K562 (cell line): ENCODE measurements around the gene SCUBE2. TPM values are rescaled to one million over a fixed set of nuclear protein-coding genes. Genes with fewer than 3 reads are reported as not detected.

Source experiments
- ATAC-seq: fragments of 200-7000 bp; cut with Tn5 transposase; 3 replicates; pipeline ENCODE4 v1.9.1; 2020; ENCODE audit warnings: moderate library complexity
- BruUV-seq: library from RNA; stranded (reverse); fragments of 400-500 nt; replicated peaks from 2 replicates; lab custom pipeline; 2021; lab: Mats Ljungman, UMichigan
- CTCF ChIA-PET: fragments of 300-600 bp; formaldehyde crosslinking; extraction: SDS; loops from one replicate; lab custom pipeline; 2021; ENCODE audit warnings: low intra/inter-chr PET ratio; lab: Yijun Ruan, JAX
- POLR2A ChIA-PET: fragments of 300-600, 350-650 bp; sonication (Branson Sonifier 250); formaldehyde crosslinking; extraction: SDS; loops from one replicate; lab custom pipeline; 2021; ENCODE audit warnings: antibody characterized with exemption, inconsistent platforms; lab: Yijun Ruan, JAX
- DNase-seq, 4 experiments: peaks; one replicate each; pipeline versions ENCODE4 v3.0.0 to v3.0.0-alpha.2; 2011 to 2018; ENCODE audit warnings: low spot score in 3 of 4, mixed read lengths in 3 of 4; ENCODE audit errors: extremely low read depth in 1 of 4
- FAIRE-seq: peaks from 2 replicates; lab custom pipeline; 2011; peaks lifted over from hg19 to GRCh38; lab: Jason Lieb, UNC
- H2AFZ ChIP-seq: 2 replicates; pipeline ENCODE4 v1.6.0; 2011; ENCODE audit warnings: low read depth, low read length, control low read depth, inconsistent platforms
- H3K27ac ChIP-seq: fragments of 200-600 bp; 3 replicates; pipeline ENCODE4 v1.8.0; 2011; ENCODE audit warnings: low read depth, mild to moderate bottlenecking, control low read depth, inconsistent platforms, low read length, moderate library complexity, mixed read lengths; ENCODE audit errors: extremely low read depth
- H3K27me3 ChIP-seq, 2 experiments: fragments of 300-600 bp in 1 of 2; 2 replicates in 1 of 2; 3 replicates in 1 of 2; pipeline versions ENCODE4 v1.6.0 to v1.8.0; 2011; ENCODE audit warnings: inconsistent platforms in 2 of 2, low read length in 2 of 2, mild to moderate bottlenecking in 1 of 2, mixed read lengths in 1 of 2, moderate library complexity in 1 of 2; ENCODE audit not compliant: control insufficient read depth in 2 of 2, insufficient read depth in 2 of 2
- H3K36me3 ChIP-seq: fragments of 300-600 bp; 3 replicates; pipeline ENCODE4 v1.8.0; 2011; ENCODE audit warnings: mild to moderate bottlenecking, low read length, inconsistent platforms; ENCODE audit not compliant: control insufficient read depth, insufficient read depth
- H3K4me1 ChIP-seq, 2 experiments: fragments of 200-600 bp in 1 of 2; replicated peaks in 1 of 2; 2 replicates in 1 of 2; 3 replicates in 1 of 2; pipeline versions ENCODE4 v1.5.1 to v1.8.0; 2011; ENCODE audit warnings: inconsistent platforms in 2 of 2, low read length in 2 of 2, mild to moderate bottlenecking in 1 of 2, mixed read lengths in 1 of 2, moderate library complexity in 1 of 2; ENCODE audit not compliant: control insufficient read depth in 2 of 2, insufficient read depth in 2 of 2
- H3K4me2 ChIP-seq: 2 replicates; pipeline ENCODE4 v1.6.1; 2011; ENCODE audit warnings: low read length, control low read depth, inconsistent platforms, mixed read lengths; ENCODE audit not compliant: insufficient read depth
- H3K4me3 ChIP-seq: fragments of 200-600 bp; sonication (generic), shearing (Covaris generic); 2 replicates; pipeline ENCODE4 v1.5.1; 2016; ENCODE audit warnings: control low read depth, inconsistent platforms
- H3K79me2 ChIP-seq: fragments of 200-600 bp; 3 replicates; pipeline ENCODE4 v1.8.0; 2011; ENCODE audit warnings: low read length, inconsistent platforms; ENCODE audit not compliant: control insufficient read depth, insufficient read depth
- H3K9ac ChIP-seq, 2 experiments: 2 replicates each; pipeline versions ENCODE4 v1.6.0 to v1.6.1; 2011; ENCODE audit warnings: low read depth in 2 of 2, low read length in 2 of 2, control low read depth in 1 of 2, inconsistent platforms in 1 of 2, mild to moderate bottlenecking in 1 of 2, mixed read lengths in 1 of 2; ENCODE audit not compliant: insufficient read depth in 1 of 2
- H3K9me1 ChIP-seq: one replicate; pipeline ENCODE4 v1.6.0; 2011; ENCODE audit warnings: inconsistent platforms, mild to moderate bottlenecking, low read length, moderate library complexity; ENCODE audit not compliant: control insufficient read depth, insufficient read depth
- H3K9me3 ChIP-seq: replicated peaks from 2 replicates; pipeline ENCODE4 v1.5.1; 2011; ENCODE audit warnings: low read depth, low read length, inconsistent platforms; ENCODE audit not compliant: control insufficient read depth, insufficient read depth
- H4K20me1 ChIP-seq: replicated peaks from 2 replicates; pipeline ENCODE4 v1.6.1; 2011; ENCODE audit warnings: low read length, inconsistent platforms, mixed read lengths; ENCODE audit not compliant: control insufficient read depth, insufficient read depth
- EP300 ChIP-seq: IDR thresholded peaks from 2 replicates; pipeline ENCODE4 v1.6.1; 2012; ENCODE audit warnings: low read length, improper control_type of control experiment
- HNRNPH1 ChIP-seq: fragments of 200-400 bp; formaldehyde crosslinking; optimal IDR thresholded peaks from 2 replicates; pipeline ENCODE3; 2017; ENCODE audit warnings: low read depth, mild to moderate bottlenecking, low read length, moderate library complexity
- MYBL2 ChIP-seq, 2 experiments: fragments of 450-650 bp in 1 of 2; sonication (generic) in 1 of 2; formaldehyde crosslinking in 1 of 2; IDR thresholded peaks; 2 replicates each; pipeline versions ENCODE4 v1.6.1 to v1.8.1; 2017 to 2022; ENCODE audit warnings: borderline replicate concordance in 1 of 2, inconsistent platforms in 1 of 2, low read depth in 1 of 2, mild to moderate bottlenecking in 1 of 2, missing genetic modification reagents in 1 of 2, moderate library complexity in 1 of 2
- NEUROD1 ChIP-seq: fragments of 150-350 bp; IDR thresholded peaks from 2 replicates; pipeline ENCODE4 v1.6.1; 2014; ENCODE audit warnings: borderline replicate concordance, low read length, low read depth; ENCODE audit not compliant: partially characterized antibody
- PCBP1 ChIP-seq: fragments of 200-400 bp; formaldehyde crosslinking; IDR thresholded peaks from 2 replicates; pipeline ENCODE4 v1.6.1; 2018; ENCODE audit warnings: mild to moderate bottlenecking, low read depth, low read length; ENCODE audit not compliant: poor library complexity, severe bottlenecking
- SAP30 ChIP-seq: fragments of 200-600 bp; sonication (generic); IDR thresholded peaks from 2 replicates; pipeline ENCODE4 v1.6.1; 2012; ENCODE audit warnings: borderline replicate concordance, low read depth, mild to moderate bottlenecking, moderate library complexity, low read length, control low read depth, inconsistent platforms; ENCODE audit not compliant: insufficient read depth, poor library complexity, severe bottlenecking
- U2AF2 ChIP-seq: fragments of 200-400 bp; formaldehyde crosslinking; optimal IDR thresholded peaks from 2 replicates; pipeline ENCODE3; 2017; ENCODE audit warnings: low read depth, mild to moderate bottlenecking, low read length
- ZFP36 ChIP-seq: fragments of 150-350 bp; IDR thresholded peaks from 2 replicates; pipeline ENCODE4 v1.6.1; 2018; ENCODE audit warnings: low read length, low read depth; ENCODE audit not compliant: partially characterized antibody
- ZNF140 ChIP-seq: fragments of 250-450 bp; sonication (Bioruptor Pico); IDR thresholded peaks from 2 replicates; pipeline ENCODE4 v1.8.0; 2021; ENCODE audit warnings: moderate library complexity, mild to moderate bottlenecking, inconsistent platforms
- ZNF24 ChIP-seq: fragments of 450-650 bp; IDR thresholded peaks from 2 replicates; pipeline ENCODE4 v1.6.1; 2016
- ZNF316 ChIP-seq: fragments of 450-650 bp; IDR thresholded peaks from 2 replicates; pipeline ENCODE4 v1.6.1; 2016
- WGBS: fragments of 100-300 bp; shearing (Covaris generic); methylation state at CpG from one replicate; pipeline ENCODE4 v1.1.6; 2016; ENCODE audit warnings: low coverage, mixed read lengths; ENCODE audit not compliant: insufficient coverage; ENCODE audit errors: missing lambda C conversion rate; 5-methylcytosine and 5-hydroxymethylcytosine counted together
- in situ Hi-C: fragments of 300-500 bp; cut with MboI; formaldehyde crosslinking; loops from 4 replicates; pipeline ENCODE4 v1.15.0; 2018; ENCODE audit warnings: inconsistent platforms, mixed read lengths
- intact Hi-C: fragments of 100-400 bp; cut with micrococcal nuclease; formaldehyde crosslinking; loops from 2 replicates; pipeline ENCODE4 v1.14.2; 2022
- polyA plus RNA-seq, 8 experiments: library from polyadenylated mRNA; depleted of rRNA in 4 of 8; stranded (reverse) in 5 of 8; unstranded in 3 of 8; fragments of >200 nt; fragmentation: Nextera tagmentation in 2 of 8; fragmentation: Illumina TruSeq in 1 of 8; extraction: Ambion mirVana in 2 of 8; extraction: Trizol in 1 of 8; gene quantifications; 2 replicates each; pipeline versions ENCODE4 v1.2.1 to v1.2.3, GENCODE V29; 2011 to 2014; ENCODE audit warnings: inconsistent platforms in 1 of 8, missing spikeins in 1 of 8
- total RNA-seq, 7 experiments: library from RNA; depleted of rRNA in 6 of 7; stranded (reverse); fragments of >200 nt in 6 of 7; fragmentation: Illumina TruSeq in 2 of 7; extraction: Trizol in 2 of 7; gene quantifications; 2 replicates each; pipeline versions ENCODE4 v1.2.1 to v1.2.3, GENCODE V29; 2011 to 2021; ENCODE audit warnings: low replicate concordance in 1 of 7
- TF ChIP-seq, protein P1 (sequence below): fragments of 450-650 bp; IDR thresholded peaks from 2 replicates; pipeline ENCODE4 v1.6.1; 2017; ENCODE audit warnings: mild to moderate bottlenecking, moderate library complexity
- TF ChIP-seq, protein P2 (sequence below): fragments of 250-450 bp; sonication (Bioruptor Pico); IDR thresholded peaks from 2 replicates; pipeline ENCODE4 v1.8.0; 2022; ENCODE audit warnings: moderate library complexity, mild to moderate bottlenecking, inconsistent platforms
- TF ChIP-seq, protein P3 (sequence below): fragments of 450-650 bp; IDR thresholded peaks from 2 replicates; pipeline ENCODE4 v1.6.1; 2016; ENCODE audit warnings: missing biosample characterization, missing genetic modification characterization
- TF ChIP-seq, protein P4 (sequence below): IDR thresholded peaks from 2 replicates; pipeline ENCODE4 v1.6.1; 2012; ENCODE audit warnings: low read depth, low read length, improper control_type of control experiment, borderline replicate concordance

SCUBE2 gene
- total and polyA plus RNA-seq, 9 of the 15 experiments (the other 6 are each of a cell fraction or from before 2014, with no cell fraction given): 0.06 to 0.40 (median 0.07) TPM; not detected in 6

DNA sequence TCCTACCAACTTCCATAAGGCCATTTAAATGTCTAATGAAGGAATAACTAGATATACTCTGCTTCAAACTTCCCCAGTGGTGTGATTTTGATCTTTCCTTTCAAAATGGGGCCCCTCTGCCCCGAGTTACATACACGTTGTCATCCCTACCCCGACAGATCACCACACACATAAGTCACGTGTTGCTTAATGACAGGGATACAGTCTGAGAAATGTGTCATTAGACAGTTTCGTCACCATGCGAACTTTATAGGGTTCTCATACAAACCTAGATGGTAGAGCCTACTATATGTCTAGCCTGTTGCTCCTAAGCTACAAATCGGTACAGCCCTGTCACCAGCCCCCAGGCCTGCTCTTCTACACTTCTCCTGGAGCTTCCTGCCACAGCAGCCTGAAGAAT, 49.8 kb upstream of the SCUBE2 start:
- in situ Hi-C loops: no loop called here
- 83% methylated on average over 7 of the region's 7 CpGs for WGBS
- peaks cover 81% of the 10 kb centered on the region for H3K36me3 ChIP-seq

More for the DNA sequence above, 49.8 kb upstream of the SCUBE2 start:
- Histone ChIP-seq H3K27me3 (no peaks in the 10 kb centered on the region), H3K27ac (no peak overlapping the region), H2AFZ (no peak overlapping the region), H3K4me1 (no peaks in the 10 kb centered on the region), H3K4me3 (no peak overlapping the region), H3K9me3 (no peaks in the 10 kb centered on the region), H3K9me1 (no peaks in the 10 kb centered on the region), H3K79me2 (no peaks in the 10 kb centered on the region), H3K9ac (no peak overlapping the region), H4K20me1 (no peaks in the 10 kb centered on the region), H3K4me2 (no peak overlapping the region)
- POLR2A ChIA-PET: interaction anchor here (0.8 kb wide), 1 partner anchor 387 kb away, joined by 3 read pairs; no protein-coding TSS in a partner anchor
- ATAC-seq: no peak
- DNase-seq: no peak
- intact Hi-C loops: no loop called here
- BruUV-seq: no TSS peak
- FAIRE-seq: no peak
- CTCF ChIA-PET: no interaction called here
- TF ChIP-seq, protein P1, sequence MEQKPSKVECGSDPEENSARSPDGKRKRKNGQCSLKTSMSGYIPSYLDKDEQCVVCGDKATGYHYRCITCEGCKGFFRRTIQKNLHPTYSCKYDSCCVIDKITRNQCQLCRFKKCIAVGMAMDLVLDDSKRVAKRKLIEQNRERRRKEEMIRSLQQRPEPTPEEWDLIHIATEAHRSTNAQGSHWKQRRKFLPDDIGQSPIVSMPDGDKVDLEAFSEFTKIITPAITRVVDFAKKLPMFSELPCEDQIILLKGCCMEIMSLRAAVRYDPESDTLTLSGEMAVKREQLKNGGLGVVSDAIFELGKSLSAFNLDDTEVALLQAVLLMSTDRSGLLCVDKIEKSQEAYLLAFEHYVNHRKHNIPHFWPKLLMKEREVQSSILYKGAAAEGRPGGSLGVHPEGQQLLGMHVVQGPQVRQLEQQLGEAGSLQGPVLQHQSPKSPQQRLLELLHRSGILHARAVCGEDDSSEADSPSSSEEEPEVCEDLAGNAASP: no peak
- no peak for TF ChIP-seq SAP30
- no peak for TF ChIP-seq MYBL2 (IDR thresholded peaks at IDR 0.05; ENCODE audit: low read depth)
- TF ChIP-seq MYBL2 (CRISPR knock-in tag; IDR thresholded peaks at IDR 0.05; ENCODE audit: borderline replicate concordance): no peak
- TF ChIP-seq PCBP1: no peak
- TF ChIP-seq NEUROD1: no peak
- TF ChIP-seq ZNF316: no peak
- no peak for TF ChIP-seq ZNF24
- no peak for TF ChIP-seq EP300
- TF ChIP-seq ZNF140 (CRISPR knock-in tag): no peak
- TF ChIP-seq, protein P2, sequence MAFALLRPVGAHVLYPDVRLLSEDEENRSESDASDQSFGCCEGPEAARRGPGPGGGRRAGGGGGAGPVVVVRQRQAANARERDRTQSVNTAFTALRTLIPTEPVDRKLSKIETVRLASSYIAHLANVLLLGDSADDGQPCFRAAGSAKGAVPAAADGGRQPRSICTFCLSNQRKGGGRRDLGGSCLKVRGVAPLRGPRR: no peak
- no peak for TF ChIP-seq HNRNPH1
- TF ChIP-seq U2AF2: no peak
- TF ChIP-seq, protein P3, sequence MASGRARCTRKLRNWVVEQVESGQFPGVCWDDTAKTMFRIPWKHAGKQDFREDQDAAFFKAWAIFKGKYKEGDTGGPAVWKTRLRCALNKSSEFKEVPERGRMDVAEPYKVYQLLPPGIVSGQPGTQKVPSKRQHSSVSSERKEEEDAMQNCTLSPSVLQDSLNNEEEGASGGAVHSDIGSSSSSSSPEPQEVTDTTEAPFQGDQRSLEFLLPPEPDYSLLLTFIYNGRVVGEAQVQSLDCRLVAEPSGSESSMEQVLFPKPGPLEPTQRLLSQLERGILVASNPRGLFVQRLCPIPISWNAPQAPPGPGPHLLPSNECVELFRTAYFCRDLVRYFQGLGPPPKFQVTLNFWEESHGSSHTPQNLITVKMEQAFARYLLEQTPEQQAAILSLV: no peak
- TF ChIP-seq, protein P4, sequence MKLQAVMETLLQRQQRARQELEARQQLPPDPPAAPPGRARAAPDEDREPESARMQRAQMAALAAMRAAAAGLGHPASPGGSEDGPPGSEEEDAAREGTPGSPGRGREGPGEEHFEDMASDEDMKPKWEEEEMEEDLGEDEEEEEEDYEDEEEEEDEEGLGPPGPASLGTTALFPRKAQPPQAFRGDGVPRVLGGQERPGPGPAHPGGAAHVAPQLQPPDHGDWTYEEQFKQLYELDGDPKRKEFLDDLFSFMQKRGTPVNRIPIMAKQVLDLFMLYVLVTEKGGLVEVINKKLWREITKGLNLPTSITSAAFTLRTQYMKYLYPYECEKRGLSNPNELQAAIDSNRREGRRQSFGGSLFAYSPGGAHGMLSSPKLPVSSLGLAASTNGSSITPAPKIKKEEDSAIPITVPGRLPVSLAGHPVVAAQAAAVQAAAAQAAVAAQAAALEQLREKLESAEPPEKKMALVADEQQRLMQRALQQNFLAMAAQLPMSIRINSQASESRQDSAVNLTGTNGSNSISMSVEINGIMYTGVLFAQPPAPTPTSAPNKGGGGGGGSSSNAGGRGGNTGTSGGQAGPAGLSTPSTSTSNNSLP: no peak
- no peak for TF ChIP-seq ZFP36
